Measurements from ENCODE around the gene HBM.

DNA sequence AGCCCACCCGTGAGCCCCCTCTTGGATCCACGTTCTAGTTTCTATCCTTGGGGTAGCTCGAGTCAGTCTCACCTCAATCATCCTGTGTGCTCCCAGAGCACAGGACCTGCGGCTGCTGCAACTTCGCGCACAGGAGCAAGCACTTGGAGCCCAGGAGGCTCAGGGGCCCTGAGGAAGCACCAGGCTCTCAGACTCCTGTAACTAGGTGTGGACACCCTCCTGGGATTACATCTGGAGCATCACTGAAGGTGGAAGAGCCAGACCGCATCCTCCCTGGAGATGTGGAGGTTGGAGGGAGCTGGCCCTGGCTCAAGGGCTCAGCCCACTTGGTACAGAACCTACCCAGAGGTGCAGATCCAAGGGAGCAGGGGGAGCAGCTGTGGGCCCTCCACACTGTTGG, 17.2 kb downstream of the HBM start:
- TF ChIP-seq, protein P1, sequence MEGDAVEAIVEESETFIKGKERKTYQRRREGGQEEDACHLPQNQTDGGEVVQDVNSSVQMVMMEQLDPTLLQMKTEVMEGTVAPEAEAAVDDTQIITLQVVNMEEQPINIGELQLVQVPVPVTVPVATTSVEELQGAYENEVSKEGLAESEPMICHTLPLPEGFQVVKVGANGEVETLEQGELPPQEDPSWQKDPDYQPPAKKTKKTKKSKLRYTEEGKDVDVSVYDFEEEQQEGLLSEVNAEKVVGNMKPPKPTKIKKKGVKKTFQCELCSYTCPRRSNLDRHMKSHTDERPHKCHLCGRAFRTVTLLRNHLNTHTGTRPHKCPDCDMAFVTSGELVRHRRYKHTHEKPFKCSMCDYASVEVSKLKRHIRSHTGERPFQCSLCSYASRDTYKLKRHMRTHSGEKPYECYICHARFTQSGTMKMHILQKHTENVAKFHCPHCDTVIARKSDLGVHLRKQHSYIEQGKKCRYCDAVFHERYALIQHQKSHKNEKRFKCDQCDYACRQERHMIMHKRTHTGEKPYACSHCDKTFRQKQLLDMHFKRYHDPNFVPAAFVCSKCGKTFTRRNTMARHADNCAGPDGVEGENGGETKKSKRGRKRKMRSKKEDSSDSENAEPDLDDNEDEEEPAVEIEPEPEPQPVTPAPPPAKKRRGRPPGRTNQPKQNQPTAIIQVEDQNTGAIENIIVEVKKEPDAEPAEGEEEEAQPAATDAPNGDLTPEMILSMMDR (conservative IDR thresholded peaks at IDR 0.05): no peak
- TF ChIP-seq EZH2 (IDR thresholded peaks at IDR 0.05; ENCODE audit: low read depth): no peak

All from PC-9 (cell line).